ENCODE data around the gene GSTA5. TPM values are rescaled to one million over a fixed set of nuclear protein-coding genes. Genes with fewer than 3 reads are reported as not detected.

The GSTA5 gene
- total RNA-seq, 1 experiment from 2014 or later = not detected

GRCh38 chr6:52877168-52877567, 36.6 kb upstream of the GSTA5 start (continued):
- TF ChIP-seq POLR2AphosphoS5 (IDR thresholded peaks at IDR 0.05; ENCODE audit: low read depth, low read length) = peak; percentile 24; the same call in 1 of the 2 replicates

- BruUV-seq (replicated peaks) = no TSS peak
- H3K4me2 ChIP-seq (ENCODE audit: low read length) = peak overlapping the region; percentile 57; the same call in 1 of the 2 replicates
- RAD21 ChIA-PET (ENCODE audit: low non-redundant PET in 1 of 2, low total read pairs in 2 of 2, uncharacterized antibody in 2 of 2, unreplicated experiment in 2 of 2) = no interaction called here
- peaks cover 0 to 17% of the 10 kb centered on the region in 2 experiments; a peak in 3 of 4 replicates for H3K4me1 ChIP-seq (ENCODE audit: control insufficient read depth in 1 of 2, insufficient read depth in 2 of 2, low read length in 2 of 2)
- no peaks in the 10 kb centered on the region for H3K9me3 ChIP-seq (ENCODE audit: control insufficient read depth in 1 of 2, insufficient read depth in 1 of 2, low read depth in 1 of 2, low read length in 2 of 2)
- H2AFZ ChIP-seq (ENCODE audit: low read depth, low read length, poor library complexity, severe bottlenecking) = no peak overlapping the region
- no peaks in the 10 kb centered on the region for H3K36me3 ChIP-seq (ENCODE audit: control insufficient read depth in 1 of 2, insufficient read depth in 2 of 2, low read length in 2 of 2)
- DNase-seq (ENCODE audit: low read depth, low spot score) (no peak), ATAC-seq (no peak)
- no peak overlapping the region for H3K27ac ChIP-seq (ENCODE audit: low read depth, low read length)
- intact Hi-C loops (cut with micrococcal nuclease) = no loop called here
- no peaks in the 10 kb centered on the region for H4K20me1 ChIP-seq (ENCODE audit: insufficient read depth)
- no peak overlapping the region for H3K4me3 ChIP-seq (replicated peaks in 1 of 2; ENCODE audit: low read depth in 1 of 2, low read length in 2 of 2)
- H3K9me2 ChIP-seq (ENCODE audit: insufficient read depth) = no peaks in the 10 kb centered on the region
- CTCF ChIA-PET = no interaction called here
- TF ChIP-seq SP1 (IDR thresholded peaks at IDR 0.05; ENCODE audit: low read depth) (no peak), CTCF (IDR thresholded peaks at IDR 0.05 in 2 of 3, conservative IDR thresholded peaks at IDR 0.05 in 1 of 3; ENCODE audit: borderline replicate concordance in 1 of 3, insufficient read depth in 1 of 3, low read depth in 2 of 3, low read length in 2 of 3) (no peak), ATF3 (IDR thresholded peaks at IDR 0.05) (no peak), EZH2phosphoT487 (IDR thresholded peaks at IDR 0.05; ENCODE audit: borderline replicate concordance) (no peak), POLR2AphosphoS5 (IDR thresholded peaks at IDR 0.05; ENCODE audit: low read depth, low read length) (no peak), ZFX (IDR thresholded peaks at IDR 0.05) (no peak), EGR1 (IDR thresholded peaks at IDR 0.05; ENCODE audit: low read depth) (no peak), ZBTB33 (IDR thresholded peaks at IDR 0.05; ENCODE audit: extremely low read depth, insufficient replicate concordance, low read length) (no peak), CEBPB (IDR thresholded peaks at IDR 0.05; ENCODE audit: low read depth) (no peak), JUND (IDR thresholded peaks at IDR 0.05) (no peak), ZNF274 (IDR thresholded peaks at IDR 0.05; ENCODE audit: low read depth, low read length) (no peak), FOSL1 (IDR thresholded peaks at IDR 0.05; ENCODE audit: low read depth) (no peak), ELF1 (IDR thresholded peaks at IDR 0.05; ENCODE audit: borderline replicate concordance, low read depth) (no peak)
- no peak overlapping the region for H3K9ac ChIP-seq (ENCODE audit: low read length)
- H3K79me2 ChIP-seq (ENCODE audit: insufficient read depth, low read length) = no peaks in the 10 kb centered on the region
- POLR2A ChIA-PET = no interaction called here
- H3K27me3 ChIP-seq (ENCODE audit: insufficient read depth, low read length) = no peaks in the 10 kb centered on the region; the same call in none of the 2 replicates
Observed at GRCh38 chr6:52876056-52876787, 35.6 kb upstream of the GSTA5 start.
